HepG2 (cell line): ENCODE measurements around the gene TMEM44. TPM values are rescaled to one million over a fixed set of nuclear protein-coding genes. Genes with fewer than 3 reads are reported as not detected.

Experiments
- ATAC-seq: fragments of 200-7000 bp; cut with Tn5 transposase; 3 replicates; pipeline ENCODE4 v1.9.1; 2020; ENCODE audit warnings: mild to moderate bottlenecking, moderate library complexity
- BruUV-seq: library from RNA; stranded (reverse); fragments of 400-500 nt; replicated peaks from 2 replicates; lab custom pipeline; 2021; lab: Mats Ljungman, UMichigan
- CTCF ChIA-PET: fragments of 300-600 bp; formaldehyde crosslinking; extraction: SDS; loops from one replicate; lab custom pipeline; 2021; ENCODE audit warnings: low total read pairs, inconsistent platforms, low intra/inter-chr PET ratio; lab: Yijun Ruan, JAX
- POLR2A ChIA-PET: fragments of 350-600 bp; sonication (Branson Sonifier 250); formaldehyde crosslinking; loops from one replicate; lab custom pipeline; 2020; ENCODE audit warnings: antibody characterized with exemption, inconsistent platforms; lab: Yijun Ruan, JAX
- DNase-seq: peaks from one replicate; pipeline ENCODE4 v3.0.0-alpha.2; 2015; ENCODE audit warnings: low spot score
- FAIRE-seq: peaks from 3 replicates; lab custom pipeline; 2011; peaks lifted over from hg19 to GRCh38; lab: Jason Lieb, UNC
- H2AFZ ChIP-seq: one replicate; pipeline ENCODE4 v1.6.1; 2011; ENCODE audit warnings: low read length, inconsistent platforms
- H3K27ac ChIP-seq: fragments of 300-600 bp; 3 replicates; pipeline ENCODE4 v1.8.0; 2011; ENCODE audit warnings: mixed run types, mild to moderate bottlenecking, mixed read lengths, low read length, inconsistent platforms; ENCODE audit not compliant: insufficient read depth; ENCODE audit errors: extremely low read length
- H3K27me3 ChIP-seq, 2 experiments: fragments of 200-600 bp in 1 of 2; 2 replicates in 1 of 2; 3 replicates in 1 of 2; pipeline versions ENCODE4 v1.6.0 to v1.8.0; 2011; ENCODE audit warnings: low read length in 2 of 2, mild to moderate bottlenecking in 2 of 2, moderate library complexity in 2 of 2, inconsistent platforms in 1 of 2; ENCODE audit not compliant: insufficient read depth in 2 of 2, control insufficient read depth in 1 of 2
- H3K36me3 ChIP-seq, 2 experiments: fragments of 200-600 bp in 1 of 2; replicated peaks in 1 of 2; 2 replicates in 1 of 2; 3 replicates in 1 of 2; pipeline versions ENCODE4 v1.5.1 to v1.8.0; 2011; ENCODE audit warnings: low read length in 2 of 2, inconsistent platforms in 1 of 2; ENCODE audit not compliant: insufficient read depth in 2 of 2, control insufficient read depth in 1 of 2
- H3K4me1 ChIP-seq: 2 replicates; pipeline ENCODE4 v1.5.1; 2012; ENCODE audit warnings: low read length, inconsistent platforms; ENCODE audit not compliant: insufficient read depth
- H3K4me2 ChIP-seq: 2 replicates; pipeline ENCODE4 v1.6.0; 2011; ENCODE audit warnings: low read depth, low read length, inconsistent platforms
- H3K4me3 ChIP-seq, 3 experiments: fragments of 200-600 bp in 1 of 3; sonication (generic), shearing (Covaris generic) in 1 of 3; replicated peaks in 1 of 3; 2 replicates each; pipeline ENCODE4 v1.5.1; 2011 to 2016; ENCODE audit warnings: low read length in 3 of 3, inconsistent platforms in 2 of 3, low read depth in 2 of 3, mild to moderate bottlenecking in 2 of 3, control low read depth in 1 of 3, mixed read lengths in 1 of 3; ENCODE audit not compliant: insufficient read depth in 1 of 3
- H3K79me2 ChIP-seq: one replicate; pipeline ENCODE4 v1.6.1; 2011; ENCODE audit warnings: low read length, inconsistent platforms; ENCODE audit not compliant: insufficient read depth
- H3K9ac ChIP-seq: 2 replicates; pipeline ENCODE4 v1.6.0; 2011; ENCODE audit warnings: mild to moderate bottlenecking, low read depth, low read length, inconsistent platforms; ENCODE audit not compliant: insufficient read depth
- H3K9me3 ChIP-seq: 2 replicates; pipeline ENCODE4 v1.5.1; 2012; ENCODE audit warnings: mild to moderate bottlenecking, low read length
- H4K20me1 ChIP-seq: 2 replicates; pipeline ENCODE4 v1.6.0; 2011; ENCODE audit warnings: inconsistent platforms, mild to moderate bottlenecking, low read length, moderate library complexity; ENCODE audit not compliant: insufficient read depth
- KMT2B ChIP-seq: IDR thresholded peaks from 2 replicates; pipeline ENCODE4 v1.6.1; 2016; ENCODE audit warnings: missing genetic modification reagents, missing compliant biosample characterization
- LCORL ChIP-seq, 2 experiments: fragments of 450-650 bp in 1 of 2; sonication (generic) in 1 of 2; formaldehyde crosslinking in 1 of 2; IDR thresholded peaks; 2 replicates each; pipeline versions ENCODE4 v1.5.0 to v1.6.1; 2017 to 2020; ENCODE audit warnings: antibody characterized with exemption in 1 of 2, missing genetic modification reagents in 1 of 2
- SNRNP70 ChIP-seq: fragments of 200-400 bp; formaldehyde crosslinking; IDR thresholded peaks from 2 replicates; pipeline ENCODE4 v1.6.1; 2017; ENCODE audit warnings: mild to moderate bottlenecking, low read depth, low read length, moderate library complexity
- ZBTB2 ChIP-seq: sonication (generic); formaldehyde crosslinking; IDR thresholded peaks from 2 replicates; pipeline ENCODE4 v1.8.0; 2022; ENCODE audit warnings: low read depth, missing genetic modification reagents
- ZNF850 ChIP-seq: sonication (generic); formaldehyde crosslinking; conservative IDR thresholded peaks from 2 replicates; pipeline ENCODE4 v1.9.0; 2021; ENCODE audit warnings: mild to moderate bottlenecking, missing genetic modification reagents
- WGBS: methylation state at CpG from one replicate; pipeline ENCODE4 v1.1.6; 2017; ENCODE audit warnings: low lambda C conversion rate; 5-methylcytosine and 5-hydroxymethylcytosine counted together
- in situ Hi-C: cut with HindIII; loops from 2 replicates; pipeline ENCODE4 v1.10.0; 2017; ENCODE audit warnings: low pct_unique_long_range_greater_than_20kb; ENCODE audit not compliant: extremely low pct_ligation_motif_present
- intact Hi-C: fragments of 100-400 bp; cut with micrococcal nuclease; formaldehyde crosslinking; loops from one replicate; pipeline ENCODE4 v1.10.0; 2022; ENCODE audit not compliant: unreplicated experiment
- polyA plus RNA-seq, 8 experiments: library from polyadenylated mRNA; depleted of rRNA in 3 of 8; stranded (reverse) in 7 of 8; unstranded in 1 of 8; fragments of >200 nt; fragmentation: Illumina TruSeq in 4 of 8; extraction: Trizol in 4 of 8; gene quantifications; 2 replicates each; pipeline versions ENCODE4 v1.2.1 to v1.2.3, GENCODE V29; 2011 to 2016; ENCODE audit warnings: low read depth in 4 of 8, missing spikeins in 1 of 8, mixed read lengths in 1 of 8; ENCODE audit not compliant: insufficient read depth in 1 of 8
- total RNA-seq, 5 experiments: library from RNA; depleted of rRNA; stranded (reverse); fragments of >200 nt; fragmentation: Illumina TruSeq; extraction: Trizol; gene quantifications; 2 replicates each; pipeline ENCODE4 v1.2.3, GENCODE V29; 2016; ENCODE audit warnings: low read depth in 1 of 5

TMEM44 gene
- total and polyA plus RNA-seq, 2 of the 13 experiments (the other 11 are each of a cell fraction or from before 2014, with no cell fraction given), result 7.3 to 13.8 TPM

GRCh38 chr3:194572944-194573491 is 60.2 kb downstream of the TMEM44 start:
- no peak for DNase-seq
- H3K4me1 ChIP-seq, result peaks cover 56% of the 10 kb centered on the region
- H3K4me2 ChIP-seq, result peak overlapping the region; percentile 89
- ChIA-PET CTCF (interaction anchor here (1.5 kb wide), 1 partner anchor 101 kb away, joined by 11 read pairs; no protein-coding TSS in a partner anchor), POLR2A (interaction anchor here (1.2 to 3.5 kb wide), 8 partner anchors 10 to 177 kb away, joined by 3 to 24 read pairs (median 6); no protein-coding TSS in a partner anchor)
- peak overlapping the region in 1 of 3 experiments; percentile 62; a peak in 2 of 6 replicates for H3K4me3 ChIP-seq
- no peaks in the 10 kb centered on the region for H3K79me2 ChIP-seq
- no peak overlapping the region for H3K27ac ChIP-seq
- 86% methylated on average over 16 of the region's 16 CpGs for WGBS
- TF ChIP-seq SNRNP70 (no peak), LCORL (IDR thresholded peaks at IDR 0.05) (no peak), LCORL (CRISPR knock-in tag; IDR thresholded peaks at IDR 0.05) (no peak), KMT2B (CRISPR knock-in tag) (no peak), ZNF850 (CRISPR knock-in tag) (no peak), ZBTB2 (no peak)
- H3K36me3 ChIP-seq, result no peaks in the 10 kb centered on the region
- no peaks in the 10 kb centered on the region for H3K9me3 ChIP-seq
- intact Hi-C loops, result loop anchor here (1.0 to 5.0 kb wide), 3 partner anchors 36 to 101 kb away; partner anchors contain the start of gene ATP13A3
- H2AFZ ChIP-seq, result no peak overlapping the region
- BruUV-seq, result TSS peak; percentile 90
- H4K20me1 ChIP-seq, result no peaks in the 10 kb centered on the region
- H3K27me3 ChIP-seq, result no peaks in the 10 kb centered on the region
- no peak for FAIRE-seq
- in situ Hi-C loops, result loop anchor here (5.0 kb wide), 1 partner anchor 96 kb away; no protein-coding TSS in a partner anchor
- no peak for ATAC-seq
- H3K9ac ChIP-seq, result no peak overlapping the region
